K562 (cell line): ENCODE measurements around the gene CCDC171. TPM values are rescaled to one million over a fixed set of nuclear protein-coding genes. Genes with fewer than 3 reads are reported as not detected.
A peak's percentile ranks its signal among the peaks of the same experiment; 100 is the strongest.

Experiments
- IFI16 ChIP-seq: fragments of 250-450 bp; sonication (Bioruptor Pico); IDR thresholded peaks from 2 replicates; pipeline ENCODE4 v2.1.2; 2022; ENCODE audit warnings: mild to moderate bottlenecking, inconsistent platforms
- NFRKB ChIP-seq: fragments of 450-650 bp; IDR thresholded peaks from 2 replicates; pipeline ENCODE4 v1.6.1; 2016; ENCODE audit warnings: low read depth
- POLR2A ChIP-seq: fragments of 450-650 bp; conservative IDR thresholded peaks from 2 replicates; pipeline ENCODE4 v1.6.1; 2016
- PTBP1 ChIP-seq: fragments of 200-400 bp; formaldehyde crosslinking; IDR thresholded peaks from 2 replicates; pipeline ENCODE4 v1.6.1; 2017; ENCODE audit warnings: low read depth, low read length
- RCOR1 ChIP-seq, 2 experiments: IDR thresholded peaks; 2 replicates each; pipeline ENCODE4 v1.6.1; 2012; ENCODE audit warnings: low read depth in 2 of 2, low read length in 2 of 2, borderline replicate concordance in 1 of 2, improper control_type of control experiment in 1 of 2
- TCF3 ChIP-seq: sonication (generic); formaldehyde crosslinking; IDR thresholded peaks from 2 replicates; pipeline ENCODE4 v1.4.0; 2020; ENCODE audit warnings: mild to moderate bottlenecking, missing genetic modification reagents
- ZSCAN32 ChIP-seq: fragments of 450-650 bp; formaldehyde crosslinking; IDR thresholded peaks from 2 replicates; pipeline ENCODE4 v1.4.0; 2020; ENCODE audit warnings: mild to moderate bottlenecking, moderate library complexity
- polyA plus RNA-seq, 8 experiments: library from polyadenylated mRNA; depleted of rRNA in 4 of 8; stranded (reverse) in 5 of 8; unstranded in 3 of 8; fragments of >200 nt; fragmentation: Nextera tagmentation in 2 of 8; fragmentation: Illumina TruSeq in 1 of 8; extraction: Ambion mirVana in 2 of 8; extraction: Trizol in 1 of 8; gene quantifications; 2 replicates each; pipeline versions ENCODE4 v1.2.1 to v1.2.3, GENCODE V29; 2011 to 2014; ENCODE audit warnings: inconsistent platforms in 1 of 8, missing spikeins in 1 of 8
- total RNA-seq, 7 experiments: library from RNA; depleted of rRNA in 6 of 7; stranded (reverse); fragments of >200 nt in 6 of 7; fragmentation: Illumina TruSeq in 2 of 7; extraction: Trizol in 2 of 7; gene quantifications; 2 replicates each; pipeline versions ENCODE4 v1.2.1 to v1.2.3, GENCODE V29; 2011 to 2021; ENCODE audit warnings: low replicate concordance in 1 of 7
- TF ChIP-seq, protein P1 (sequence below): fragments of 200-800 bp; sonication (Bioruptor generic); IDR thresholded peaks from 2 replicates; pipeline ENCODE4 v1.6.1; 2016; ENCODE audit warnings: missing genetic modification characterization, missing compliant biosample characterization
- TF ChIP-seq, protein P2 (sequence below): fragments of 450-650 bp; IDR thresholded peaks from 2 replicates; pipeline ENCODE4 v1.6.1; 2016; ENCODE audit warnings: mild to moderate bottlenecking
- TF ChIP-seq, protein P3 (sequence below), 2 experiments: fragments of 450-650 bp; formaldehyde crosslinking in 1 of 2; IDR thresholded peaks; 2 replicates each; pipeline versions ENCODE4 v1.4.0 to v1.6.1; 2014 to 2020; ENCODE audit warnings: mild to moderate bottlenecking in 2 of 2, borderline replicate concordance in 1 of 2, low read depth in 1 of 2

CCDC171 gene
- total and polyA plus RNA-seq, 9 of the 15 experiments (the other 6 are each of a cell fraction or from before 2014, with no cell fraction given): 0.08 to 3.8 (median 0.27) TPM

DNA sequence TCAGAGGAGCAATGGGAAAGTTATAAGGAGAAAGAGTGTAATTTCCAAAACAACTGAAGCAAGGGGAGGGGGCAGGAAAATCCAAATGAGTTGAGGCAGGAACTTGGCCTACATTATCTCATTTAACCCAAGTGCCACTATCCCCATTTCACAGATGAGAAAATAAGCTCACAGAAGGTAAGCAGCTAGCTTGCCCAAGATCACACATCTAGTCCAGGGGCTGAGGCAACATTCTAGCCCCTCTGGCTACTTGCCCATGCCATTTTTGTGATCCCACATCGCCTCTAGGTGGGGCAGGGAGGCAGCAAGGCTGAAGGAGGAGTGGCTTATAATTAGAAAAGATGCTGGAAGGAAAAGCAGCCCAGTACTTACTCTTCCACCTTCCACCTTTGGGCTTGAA is 39.5 kb upstream of the CCDC171 start (continued):
- TF ChIP-seq PTBP1 (no peak), RCOR1 (IDR thresholded peaks at IDR 0.05; ENCODE audit: borderline replicate concordance in 1 of 2, low read depth in 2 of 2, low read length in 2 of 2) (peak in 1 of 2 experiments; percentile 35; a peak in 1 of 4 replicates), IFI16 (CRISPR knock-in tag) (no peak), TCF3 (CRISPR knock-in tag) (no peak), POLR2A (no peak), NFRKB (no peak), ZSCAN32 (CRISPR knock-in tag) (no peak)
- TF ChIP-seq, protein P1, sequence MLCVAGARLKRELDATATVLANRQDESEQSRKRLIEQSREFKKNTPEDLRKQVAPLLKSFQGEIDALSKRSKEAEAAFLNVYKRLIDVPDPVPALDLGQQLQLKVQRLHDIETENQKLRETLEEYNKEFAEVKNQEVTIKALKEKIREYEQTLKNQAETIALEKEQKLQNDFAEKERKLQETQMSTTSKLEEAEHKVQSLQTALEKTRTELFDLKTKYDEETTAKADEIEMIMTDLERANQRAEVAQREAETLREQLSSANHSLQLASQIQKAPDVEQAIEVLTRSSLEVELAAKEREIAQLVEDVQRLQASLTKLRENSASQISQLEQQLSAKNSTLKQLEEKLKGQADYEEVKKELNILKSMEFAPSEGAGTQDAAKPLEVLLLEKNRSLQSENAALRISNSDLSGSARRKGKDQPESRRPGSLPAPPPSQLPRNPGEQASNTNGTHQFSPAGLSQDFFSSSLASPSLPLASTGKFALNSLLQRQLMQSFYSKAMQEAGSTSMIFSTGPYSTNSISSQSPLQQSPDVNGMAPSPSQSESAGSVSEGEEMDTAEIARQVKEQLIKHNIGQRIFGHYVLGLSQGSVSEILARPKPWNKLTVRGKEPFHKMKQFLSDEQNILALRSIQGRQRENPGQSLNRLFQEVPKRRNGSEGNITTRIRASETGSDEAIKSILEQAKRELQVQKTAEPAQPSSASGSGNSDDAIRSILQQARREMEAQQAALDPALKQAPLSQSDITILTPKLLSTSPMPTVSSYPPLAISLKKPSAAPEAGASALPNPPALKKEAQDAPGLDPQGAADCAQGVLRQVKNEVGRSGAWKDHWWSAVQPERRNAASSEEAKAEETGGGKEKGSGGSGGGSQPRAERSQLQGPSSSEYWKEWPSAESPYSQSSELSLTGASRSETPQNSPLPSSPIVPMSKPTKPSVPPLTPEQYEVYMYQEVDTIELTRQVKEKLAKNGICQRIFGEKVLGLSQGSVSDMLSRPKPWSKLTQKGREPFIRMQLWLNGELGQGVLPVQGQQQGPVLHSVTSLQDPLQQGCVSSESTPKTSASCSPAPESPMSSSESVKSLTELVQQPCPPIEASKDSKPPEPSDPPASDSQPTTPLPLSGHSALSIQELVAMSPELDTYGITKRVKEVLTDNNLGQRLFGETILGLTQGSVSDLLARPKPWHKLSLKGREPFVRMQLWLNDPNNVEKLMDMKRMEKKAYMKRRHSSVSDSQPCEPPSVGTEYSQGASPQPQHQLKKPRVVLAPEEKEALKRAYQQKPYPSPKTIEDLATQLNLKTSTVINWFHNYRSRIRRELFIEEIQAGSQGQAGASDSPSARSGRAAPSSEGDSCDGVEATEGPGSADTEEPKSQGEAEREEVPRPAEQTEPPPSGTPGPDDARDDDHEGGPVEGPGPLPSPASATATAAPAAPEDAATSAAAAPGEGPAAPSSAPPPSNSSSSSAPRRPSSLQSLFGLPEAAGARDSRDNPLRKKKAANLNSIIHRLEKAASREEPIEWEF (CRISPR knock-in tag): no peak
- TF ChIP-seq, protein P2, sequence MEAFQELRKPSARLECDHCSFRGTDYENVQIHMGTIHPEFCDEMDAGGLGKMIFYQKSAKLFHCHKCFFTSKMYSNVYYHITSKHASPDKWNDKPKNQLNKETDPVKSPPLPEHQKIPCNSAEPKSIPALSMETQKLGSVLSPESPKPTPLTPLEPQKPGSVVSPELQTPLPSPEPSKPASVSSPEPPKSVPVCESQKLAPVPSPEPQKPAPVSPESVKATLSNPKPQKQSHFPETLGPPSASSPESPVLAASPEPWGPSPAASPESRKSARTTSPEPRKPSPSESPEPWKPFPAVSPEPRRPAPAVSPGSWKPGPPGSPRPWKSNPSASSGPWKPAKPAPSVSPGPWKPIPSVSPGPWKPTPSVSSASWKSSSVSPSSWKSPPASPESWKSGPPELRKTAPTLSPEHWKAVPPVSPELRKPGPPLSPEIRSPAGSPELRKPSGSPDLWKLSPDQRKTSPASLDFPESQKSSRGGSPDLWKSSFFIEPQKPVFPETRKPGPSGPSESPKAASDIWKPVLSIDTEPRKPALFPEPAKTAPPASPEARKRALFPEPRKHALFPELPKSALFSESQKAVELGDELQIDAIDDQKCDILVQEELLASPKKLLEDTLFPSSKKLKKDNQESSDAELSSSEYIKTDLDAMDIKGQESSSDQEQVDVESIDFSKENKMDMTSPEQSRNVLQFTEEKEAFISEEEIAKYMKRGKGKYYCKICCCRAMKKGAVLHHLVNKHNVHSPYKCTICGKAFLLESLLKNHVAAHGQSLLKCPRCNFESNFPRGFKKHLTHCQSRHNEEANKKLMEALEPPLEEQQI: no peak
- TF ChIP-seq, protein P3, sequence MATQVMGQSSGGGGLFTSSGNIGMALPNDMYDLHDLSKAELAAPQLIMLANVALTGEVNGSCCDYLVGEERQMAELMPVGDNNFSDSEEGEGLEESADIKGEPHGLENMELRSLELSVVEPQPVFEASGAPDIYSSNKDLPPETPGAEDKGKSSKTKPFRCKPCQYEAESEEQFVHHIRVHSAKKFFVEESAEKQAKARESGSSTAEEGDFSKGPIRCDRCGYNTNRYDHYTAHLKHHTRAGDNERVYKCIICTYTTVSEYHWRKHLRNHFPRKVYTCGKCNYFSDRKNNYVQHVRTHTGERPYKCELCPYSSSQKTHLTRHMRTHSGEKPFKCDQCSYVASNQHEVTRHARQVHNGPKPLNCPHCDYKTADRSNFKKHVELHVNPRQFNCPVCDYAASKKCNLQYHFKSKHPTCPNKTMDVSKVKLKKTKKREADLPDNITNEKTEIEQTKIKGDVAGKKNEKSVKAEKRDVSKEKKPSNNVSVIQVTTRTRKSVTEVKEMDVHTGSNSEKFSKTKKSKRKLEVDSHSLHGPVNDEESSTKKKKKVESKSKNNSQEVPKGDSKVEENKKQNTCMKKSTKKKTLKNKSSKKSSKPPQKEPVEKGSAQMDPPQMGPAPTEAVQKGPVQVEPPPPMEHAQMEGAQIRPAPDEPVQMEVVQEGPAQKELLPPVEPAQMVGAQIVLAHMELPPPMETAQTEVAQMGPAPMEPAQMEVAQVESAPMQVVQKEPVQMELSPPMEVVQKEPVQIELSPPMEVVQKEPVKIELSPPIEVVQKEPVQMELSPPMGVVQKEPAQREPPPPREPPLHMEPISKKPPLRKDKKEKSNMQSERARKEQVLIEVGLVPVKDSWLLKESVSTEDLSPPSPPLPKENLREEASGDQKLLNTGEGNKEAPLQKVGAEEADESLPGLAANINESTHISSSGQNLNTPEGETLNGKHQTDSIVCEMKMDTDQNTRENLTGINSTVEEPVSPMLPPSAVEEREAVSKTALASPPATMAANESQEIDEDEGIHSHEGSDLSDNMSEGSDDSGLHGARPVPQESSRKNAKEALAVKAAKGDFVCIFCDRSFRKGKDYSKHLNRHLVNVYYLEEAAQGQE (IDR thresholded peaks at IDR 0.05; ENCODE audit: borderline replicate concordance): no peak
- TF ChIP-seq, protein P3 (CRISPR knock-in tag; IDR thresholded peaks at IDR 0.05; ENCODE audit: low read depth): no peak
